Activated CD8-positive, alpha-beta memory T cell treated with anti-CD3 and anti-CD28 coated beads, Interleukin-2, amount 50 U/mL, for 4 hours (primary cell): ENCODE measurements around the gene USP6NL.

Experiments used
- DNase-seq: peaks from one replicate; pipeline ENCODE4 v3.0.0-alpha.2; 2020

USP6NL gene

GRCh38 chr10:11615396-11615795 is 3.9 kb upstream of the USP6NL start:
- DNase-seq = no peak

DNA sequence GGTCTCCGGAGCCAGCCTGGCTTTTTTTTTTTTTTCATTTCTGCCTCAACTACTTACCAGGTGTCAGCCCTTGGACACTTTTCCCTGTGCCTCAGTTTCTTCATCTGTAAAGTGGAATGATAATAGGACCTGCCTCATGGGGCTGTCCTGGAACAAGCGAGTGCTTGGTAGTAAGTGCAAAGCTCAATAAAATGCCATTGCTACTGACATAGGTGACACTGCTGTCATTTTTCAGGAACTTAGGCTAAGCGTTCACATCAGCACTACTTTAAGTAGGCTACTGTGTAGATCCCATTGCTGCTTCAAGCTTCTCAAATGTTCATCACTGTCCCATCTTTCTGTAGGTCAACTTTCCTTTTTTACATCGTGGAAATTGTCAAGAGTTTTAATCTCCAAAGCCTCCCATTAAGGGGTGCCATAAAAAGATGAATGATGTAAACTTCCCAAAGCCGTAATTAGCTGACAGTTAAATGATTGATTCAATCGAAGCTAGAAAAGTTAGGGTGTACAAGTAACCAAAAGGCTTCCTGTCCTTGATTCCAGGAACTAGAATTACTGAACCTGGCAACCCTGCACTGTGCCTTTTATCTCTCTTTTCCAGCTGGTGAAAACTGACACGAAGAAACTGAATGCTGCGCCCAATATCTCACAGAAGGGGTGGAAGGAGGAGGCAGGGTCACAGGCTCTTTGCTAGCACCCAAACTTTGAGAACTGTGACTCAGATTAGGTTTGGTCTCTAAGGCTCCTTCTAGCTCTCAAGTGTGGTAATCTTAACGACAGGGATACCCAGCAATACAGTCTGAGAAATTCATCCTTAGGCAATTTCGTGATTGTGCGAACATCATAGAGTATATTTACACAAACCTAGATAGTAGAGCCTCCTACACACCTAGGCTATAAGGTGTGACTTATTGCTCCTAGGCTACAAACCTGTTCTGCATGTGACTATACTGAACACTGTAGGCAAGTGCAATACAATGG is 861 bp upstream of the USP6NL start:
- no peak for DNase-seq

GRCh38 chr10:11610826-11611247 is 613 bp downstream of the USP6NL start:
- peak; percentile 26 for DNase-seq

- no peak for DNase-seq
Observed at GRCh38 chr10:11610166-11610825, 1.2 kb downstream of the USP6NL start.

DNA sequence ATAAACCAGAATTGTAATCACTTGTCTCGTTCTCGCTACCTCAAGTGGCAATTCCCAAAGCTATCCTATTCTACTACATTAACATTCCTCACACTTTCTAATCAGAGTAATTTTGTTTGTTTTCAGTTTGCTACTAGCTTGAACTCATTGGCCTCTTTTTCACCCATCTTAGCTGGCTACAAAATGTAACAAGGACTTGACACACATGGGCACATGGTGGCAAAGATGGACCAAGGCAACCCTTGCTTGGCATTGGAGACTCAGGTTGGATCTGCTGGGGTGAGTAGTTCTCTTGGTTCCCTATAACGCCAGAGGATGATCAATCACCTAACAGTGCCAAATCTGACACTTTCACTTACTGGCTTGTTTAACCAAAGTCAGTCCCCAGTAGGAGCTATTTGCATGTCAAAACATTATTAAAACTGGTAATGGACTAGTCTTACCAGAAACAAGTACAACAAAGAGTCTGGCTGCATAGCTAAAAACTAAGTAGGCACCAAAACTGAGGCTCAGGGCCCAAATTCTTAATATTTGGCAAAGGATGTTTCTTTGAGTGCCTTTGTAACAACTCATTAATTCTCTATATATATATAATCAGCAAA is 1.9 kb downstream of the USP6NL start:
- no peak for DNase-seq

DNA sequence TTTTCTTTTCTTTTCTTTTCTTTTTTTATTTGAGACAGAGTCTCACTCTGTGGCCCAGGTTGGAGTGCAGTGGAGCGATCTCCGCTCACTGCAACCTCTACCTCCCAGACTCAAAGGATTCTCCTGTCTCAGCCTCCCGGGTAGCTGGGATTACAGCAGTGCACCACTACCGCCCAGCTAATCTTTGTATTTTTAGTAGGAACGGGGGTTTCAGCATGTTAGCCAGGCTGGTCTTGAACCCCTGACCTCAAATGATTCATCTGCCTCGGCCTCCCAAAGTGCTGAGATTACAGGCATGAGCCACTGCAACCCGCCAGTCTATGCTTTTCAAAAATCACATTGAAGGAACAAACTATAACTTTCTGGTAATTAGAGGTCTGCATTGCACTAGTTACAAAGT is 2.4 kb downstream of the USP6NL start:
- DNase-seq = no peak

GRCh38 chr10:11608159-11609013 is 3.1 kb downstream of the USP6NL start:
- no peak for DNase-seq

GRCh38 chr10:11605807-11606408 is 5.5 kb downstream of the USP6NL start:
- no peak for DNase-seq

GRCh38 chr10:11604865-11605650 is 6.4 kb downstream of the USP6NL start:
- no peak for DNase-seq

- no peak for DNase-seq
Observed at GRCh38 chr10:11603741-11604140, 7.7 kb downstream of the USP6NL start.

DNA sequence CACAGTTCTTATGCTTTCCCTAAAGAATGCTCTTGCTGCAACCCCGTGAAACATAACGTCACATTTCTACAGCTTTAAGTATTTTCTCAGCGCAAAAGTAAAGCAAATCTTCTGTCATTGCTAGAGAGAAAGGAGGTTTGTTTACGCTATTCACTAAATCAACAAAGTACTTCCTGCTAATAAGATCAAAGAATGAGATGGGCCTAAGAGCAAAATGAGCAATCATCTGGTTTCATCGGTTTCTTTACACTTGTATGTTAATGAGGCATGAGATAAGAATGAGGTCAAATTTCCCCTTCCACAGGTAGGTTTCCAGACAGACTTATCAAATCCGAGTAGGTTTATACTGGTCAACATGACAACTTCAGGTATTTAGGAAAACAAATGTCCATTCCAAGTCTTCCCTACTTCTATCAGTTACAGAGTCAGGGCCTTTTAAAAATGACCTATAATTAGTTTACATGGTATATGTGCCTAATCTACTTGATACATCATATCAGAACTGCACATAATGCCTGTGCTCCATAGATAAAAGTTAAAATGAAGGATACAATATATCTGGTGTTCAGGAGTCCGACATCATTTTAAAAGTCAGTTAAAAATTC is 8.4 kb downstream of the USP6NL start:
- no peak for DNase-seq

DNA sequence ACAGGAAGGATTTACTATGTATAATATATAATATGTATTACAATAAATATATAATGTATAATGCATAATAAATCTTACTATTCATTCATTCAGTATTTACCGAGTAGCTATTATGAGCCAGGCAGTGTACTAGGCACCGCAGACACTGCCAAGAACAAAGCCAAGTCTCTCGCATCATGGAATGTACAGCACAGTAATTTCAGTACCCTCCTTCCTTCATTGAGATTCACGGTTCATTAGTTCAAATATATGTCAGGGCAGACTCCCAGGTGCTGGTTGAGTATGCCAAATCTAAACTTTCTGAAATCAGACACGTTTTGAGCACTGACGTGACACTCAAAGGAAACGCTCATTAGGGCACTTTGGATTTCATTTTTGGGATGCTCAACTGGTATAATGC is 9.1 kb downstream of the USP6NL start:
- no peak for DNase-seq

DNA sequence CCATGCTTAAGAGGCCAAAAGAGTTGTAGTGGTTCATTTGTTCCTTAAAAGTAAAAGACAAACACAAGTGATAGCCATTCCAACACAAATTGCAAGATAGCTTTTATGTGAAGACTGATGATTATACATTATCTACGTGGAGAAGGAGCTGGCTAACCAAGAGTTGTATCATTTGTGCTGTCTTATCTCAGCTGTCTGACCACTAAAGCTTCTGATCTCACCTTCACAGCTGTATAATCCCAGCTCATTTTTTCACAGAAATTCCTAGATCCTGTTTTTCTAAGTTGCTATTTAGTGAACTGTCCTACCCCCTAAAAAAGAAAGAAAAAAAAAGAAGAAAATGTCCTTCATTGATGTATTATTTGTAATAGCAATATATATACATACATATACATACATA is 9.8 kb downstream of the USP6NL start:
- DNase-seq = no peak

- DNase-seq = no peak
Observed at GRCh38 chr10:11600280-11600679, 11.2 kb downstream of the USP6NL start.

GRCh38 chr10:11598712-11599397 is 12.6 kb downstream of the USP6NL start:
- DNase-seq = no peak

- DNase-seq = no peak
Observed at GRCh38 chr10:11597470-11597869, 14.0 kb downstream of the USP6NL start.

DNA sequence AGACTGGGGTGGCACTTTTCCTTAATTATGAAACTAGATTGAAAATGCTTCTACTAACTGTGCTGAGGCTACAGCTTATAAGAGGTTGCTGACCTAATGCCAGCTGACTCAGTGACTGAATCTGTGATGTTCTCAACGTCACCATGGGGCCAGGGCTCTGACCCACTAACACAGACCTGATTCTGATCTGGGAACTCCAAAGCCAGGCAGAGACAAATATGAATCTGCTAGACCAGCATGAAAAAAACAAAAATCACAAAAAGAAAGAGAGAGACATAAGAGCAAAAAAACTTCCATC is 16.1 kb downstream of the USP6NL start:
- no peak for DNase-seq

GRCh38 chr10:11594589-11595394 is 16.7 kb downstream of the USP6NL start:
- no peak for DNase-seq

DNA sequence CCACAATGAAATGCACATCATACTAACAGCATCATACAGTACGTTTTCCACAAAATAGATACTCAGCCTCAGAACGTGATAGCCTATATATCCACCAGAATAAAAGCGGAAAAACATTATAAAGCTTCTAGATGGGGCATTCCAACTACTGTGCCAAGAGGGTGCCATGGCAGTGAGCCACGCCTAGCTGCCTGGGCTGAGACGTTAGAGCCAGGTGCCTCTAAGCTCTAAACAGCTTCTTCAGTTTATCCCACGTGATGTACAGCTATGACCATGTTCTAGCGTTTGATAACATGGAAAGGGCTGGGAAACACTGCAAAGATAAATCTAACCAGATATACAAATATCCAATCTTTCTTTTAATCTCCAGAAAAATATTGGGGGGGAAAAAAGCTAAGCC is 17.8 kb downstream of the USP6NL start:
- no peak for DNase-seq

GRCh38 chr10:11589738-11590137 is 21.7 kb downstream of the USP6NL start:
- DNase-seq = no peak
